ENCODE measurements around the gene C3orf70.

The C3orf70 gene

DNA sequence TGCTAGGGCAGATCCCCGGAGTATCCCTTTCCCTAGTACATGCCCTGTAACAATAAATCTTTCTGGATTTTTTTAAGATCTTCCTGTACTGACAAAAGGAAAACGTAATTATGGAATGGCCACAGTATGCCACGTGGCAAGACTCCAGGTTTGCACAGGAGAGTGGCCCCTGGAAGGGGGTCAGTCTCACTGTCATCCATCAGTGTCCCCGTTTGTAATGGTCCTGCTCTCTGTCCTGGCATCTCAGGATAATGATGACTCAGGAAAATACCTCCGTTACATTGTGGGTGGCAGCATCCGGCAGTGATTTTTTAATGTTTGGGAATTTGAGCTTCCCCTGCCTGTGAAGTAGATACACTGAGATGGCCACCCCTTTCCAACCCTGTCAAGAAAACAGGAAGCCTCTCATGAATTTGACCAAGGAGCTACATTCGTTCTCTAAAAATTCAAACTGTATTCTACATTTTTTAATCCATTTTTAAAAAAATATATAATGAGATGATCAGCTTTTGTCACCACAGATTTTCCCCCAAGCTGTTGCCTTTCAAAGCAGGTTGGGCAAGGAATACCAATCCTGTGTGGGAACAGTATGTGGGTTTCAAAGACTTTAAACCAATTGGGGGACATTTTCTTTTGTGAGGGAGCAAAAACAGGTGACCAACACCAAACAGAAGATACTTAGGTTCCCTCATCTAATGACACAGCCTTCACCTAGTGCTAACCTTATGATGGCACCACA is 110.4 kb downstream of the C3orf70 start:
- no peak overlapping the region for H3K4me3 ChIP-seq (replicated peaks; ENCODE audit: insufficient read depth, low read length)
- no peak overlapping the region for H3K27ac ChIP-seq (replicated peaks)
- H3K27me3 ChIP-seq (ENCODE audit: insufficient read depth, poor library complexity, severe bottlenecking): no peaks in the 10 kb centered on the region
- TF ChIP-seq, protein P1, sequence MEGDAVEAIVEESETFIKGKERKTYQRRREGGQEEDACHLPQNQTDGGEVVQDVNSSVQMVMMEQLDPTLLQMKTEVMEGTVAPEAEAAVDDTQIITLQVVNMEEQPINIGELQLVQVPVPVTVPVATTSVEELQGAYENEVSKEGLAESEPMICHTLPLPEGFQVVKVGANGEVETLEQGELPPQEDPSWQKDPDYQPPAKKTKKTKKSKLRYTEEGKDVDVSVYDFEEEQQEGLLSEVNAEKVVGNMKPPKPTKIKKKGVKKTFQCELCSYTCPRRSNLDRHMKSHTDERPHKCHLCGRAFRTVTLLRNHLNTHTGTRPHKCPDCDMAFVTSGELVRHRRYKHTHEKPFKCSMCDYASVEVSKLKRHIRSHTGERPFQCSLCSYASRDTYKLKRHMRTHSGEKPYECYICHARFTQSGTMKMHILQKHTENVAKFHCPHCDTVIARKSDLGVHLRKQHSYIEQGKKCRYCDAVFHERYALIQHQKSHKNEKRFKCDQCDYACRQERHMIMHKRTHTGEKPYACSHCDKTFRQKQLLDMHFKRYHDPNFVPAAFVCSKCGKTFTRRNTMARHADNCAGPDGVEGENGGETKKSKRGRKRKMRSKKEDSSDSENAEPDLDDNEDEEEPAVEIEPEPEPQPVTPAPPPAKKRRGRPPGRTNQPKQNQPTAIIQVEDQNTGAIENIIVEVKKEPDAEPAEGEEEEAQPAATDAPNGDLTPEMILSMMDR (IDR thresholded peaks at IDR 0.05; ENCODE audit: insufficient read depth, low read length): no peak
- TF ChIP-seq REST (IDR thresholded peaks at IDR 0.05; ENCODE audit: insufficient replicate concordance, low read depth): no peak
- no peak for TF ChIP-seq GABPA (IDR thresholded peaks at IDR 0.05; ENCODE audit: low read depth)
- TF ChIP-seq POLR2AphosphoS5 (IDR thresholded peaks at IDR 0.05; ENCODE audit: low read depth): no peak
- no peak for TF ChIP-seq SPI1 (IDR thresholded peaks at IDR 0.05; ENCODE audit: borderline replicate concordance, low read depth)
- DNase-seq (ENCODE audit: low read depth in 1 of 2, low spot score in 1 of 2): no peak

- Histone ChIP-seq H3K4me3 (replicated peaks; ENCODE audit: insufficient read depth, low read length) (no peak overlapping the region), H3K27me3 (ENCODE audit: insufficient read depth, poor library complexity, severe bottlenecking) (no peaks in the 10 kb centered on the region), H3K27ac (replicated peaks) (no peak overlapping the region)
- TF ChIP-seq REST (IDR thresholded peaks at IDR 0.05; ENCODE audit: insufficient replicate concordance, low read depth) (no peak), GABPA (IDR thresholded peaks at IDR 0.05; ENCODE audit: low read depth) (no peak), SPI1 (IDR thresholded peaks at IDR 0.05; ENCODE audit: borderline replicate concordance, low read depth) (no peak), POLR2AphosphoS5 (IDR thresholded peaks at IDR 0.05; ENCODE audit: low read depth) (no peak)
- TF ChIP-seq, protein P1 (IDR thresholded peaks at IDR 0.05; ENCODE audit: insufficient read depth, low read length): no peak
- DNase-seq (ENCODE audit: low read depth in 1 of 2, low spot score in 1 of 2): no peak
Observed at GRCh38 chr3:185041540-185041939, 111.3 kb downstream of the C3orf70 start.

DNA sequence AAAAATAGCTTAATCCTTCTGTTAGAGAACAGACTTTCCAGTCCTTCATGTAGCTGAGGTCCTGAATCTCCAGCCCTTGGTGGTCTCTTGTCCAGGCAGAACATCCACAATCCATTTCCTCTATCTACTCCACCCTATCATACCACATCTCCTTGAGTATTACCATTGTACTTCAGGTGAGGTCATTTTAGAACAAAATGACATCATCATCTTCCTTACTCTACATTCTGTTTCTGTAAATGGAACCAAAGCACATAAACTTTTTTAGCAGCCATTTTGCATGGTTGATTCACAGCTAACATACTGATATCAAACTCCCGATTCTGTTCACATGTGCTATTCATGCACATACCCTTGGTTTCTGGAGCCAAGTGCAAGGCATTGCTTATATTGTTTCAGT is 112.4 kb downstream of the C3orf70 start:
- no peak for DNase-seq (ENCODE audit: low read depth in 1 of 2, low spot score in 1 of 2)
- Histone ChIP-seq H3K4me3 (replicated peaks; ENCODE audit: insufficient read depth, low read length) (no peak overlapping the region), H3K27ac (replicated peaks) (no peak overlapping the region), H3K27me3 (ENCODE audit: insufficient read depth, poor library complexity, severe bottlenecking) (no peaks in the 10 kb centered on the region)
- TF ChIP-seq GABPA (IDR thresholded peaks at IDR 0.05; ENCODE audit: low read depth) (no peak), SPI1 (IDR thresholded peaks at IDR 0.05; ENCODE audit: borderline replicate concordance, low read depth) (no peak), POLR2AphosphoS5 (IDR thresholded peaks at IDR 0.05; ENCODE audit: low read depth) (no peak), REST (IDR thresholded peaks at IDR 0.05; ENCODE audit: insufficient replicate concordance, low read depth) (no peak)
- TF ChIP-seq, protein P1 (IDR thresholded peaks at IDR 0.05; ENCODE audit: insufficient read depth, low read length): no peak
